HG02763 (cell line): Measurements from ENCODE around the gene RPS14.
A peak's percentile ranks its signal among the peaks of the same experiment; 100 is the strongest.
"Not testable (repeated sequence)": the region's sequence is repeated elsewhere in the genome, so short reads cannot be mapped to it uniquely, and the experiment has no call there.

Experiments
- ATAC-seq: cut with Tn5 transposase; IDR thresholded peaks from one replicate; pipeline ENCODE4 v1.9.1; 2021; ENCODE audit warnings: mild to moderate bottlenecking, moderate library complexity; ENCODE audit not compliant: unreplicated experiment

RPS14 gene

DNA sequence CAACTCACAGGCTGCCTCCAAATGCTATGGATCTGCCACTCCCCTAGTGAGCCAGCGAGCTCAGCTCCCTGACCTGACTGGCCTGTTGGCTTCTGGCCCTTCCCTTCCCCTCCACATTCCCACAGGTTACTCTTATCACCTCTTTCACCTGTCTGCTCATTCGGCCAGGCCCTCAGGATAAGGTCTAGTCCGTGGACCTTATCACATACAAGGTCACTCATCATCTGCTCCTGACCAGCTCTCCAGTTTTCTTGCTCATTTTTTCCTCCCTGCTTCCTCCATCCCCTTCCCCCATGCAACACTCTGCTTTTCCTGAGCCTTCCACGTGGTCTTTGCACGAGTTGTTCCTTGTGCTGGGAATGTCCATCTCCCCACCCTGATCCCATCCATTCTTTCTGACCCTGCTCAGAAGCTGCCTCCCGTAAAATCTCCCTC, 32.5 kb upstream of the RPS14 start:
- ATAC-seq: no peak

DNA sequence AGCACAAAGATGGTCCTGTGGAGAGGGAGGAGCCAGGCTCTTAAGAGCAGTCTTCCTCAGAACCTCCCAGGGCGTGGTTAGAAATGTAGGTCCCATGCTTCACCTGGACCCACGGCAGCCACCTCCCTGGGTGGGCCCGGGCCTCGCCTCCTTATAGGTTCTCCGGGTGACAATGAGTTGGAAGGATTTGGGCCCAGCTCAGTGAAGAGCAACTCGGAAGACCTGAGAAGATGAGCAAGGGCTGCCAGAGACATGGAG, 32.1 kb upstream of the RPS14 start:
- ATAC-seq: no peak

- no peak for ATAC-seq
These were observed 29.9 kb upstream of the RPS14 start for GRCh38 chr5:150479416-150479815.

GRCh38 chr5:150476568-150476967, 27.0 kb upstream of the RPS14 start:
- ATAC-seq: not testable (repeated sequence)

DNA sequence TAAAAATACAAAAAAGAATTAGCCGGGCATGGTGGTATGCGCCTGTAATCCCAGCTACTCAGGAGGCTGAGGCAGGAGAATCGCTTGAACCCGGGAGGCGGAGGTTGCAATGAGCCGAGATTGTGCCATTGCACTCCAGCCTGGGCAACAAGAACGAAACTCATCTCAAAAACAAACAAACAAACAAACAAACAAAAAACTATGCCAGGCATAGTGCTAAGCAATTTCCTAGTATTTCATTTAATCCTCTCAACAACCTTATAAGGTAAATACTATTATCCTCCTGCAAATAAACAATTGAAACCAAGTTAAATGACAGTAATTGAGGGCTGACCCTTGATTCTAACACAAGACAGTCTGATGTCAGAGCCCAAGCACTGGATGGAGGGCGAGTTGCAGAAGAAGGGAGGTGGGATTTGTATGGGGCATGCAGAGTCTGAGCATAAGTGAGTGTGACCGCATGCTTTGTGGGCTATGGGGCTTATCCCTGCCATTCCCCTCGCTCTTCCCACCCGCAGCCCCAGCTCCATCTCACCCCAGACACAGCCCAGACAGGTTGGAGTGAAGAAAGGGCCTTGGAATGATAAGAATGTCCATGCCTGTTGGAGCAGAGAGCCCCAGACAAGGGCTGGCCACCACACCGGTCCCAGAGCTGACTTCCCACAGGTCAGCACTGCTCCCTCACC, 24.3 kb upstream of the RPS14 start:
- ATAC-seq: no peak

DNA sequence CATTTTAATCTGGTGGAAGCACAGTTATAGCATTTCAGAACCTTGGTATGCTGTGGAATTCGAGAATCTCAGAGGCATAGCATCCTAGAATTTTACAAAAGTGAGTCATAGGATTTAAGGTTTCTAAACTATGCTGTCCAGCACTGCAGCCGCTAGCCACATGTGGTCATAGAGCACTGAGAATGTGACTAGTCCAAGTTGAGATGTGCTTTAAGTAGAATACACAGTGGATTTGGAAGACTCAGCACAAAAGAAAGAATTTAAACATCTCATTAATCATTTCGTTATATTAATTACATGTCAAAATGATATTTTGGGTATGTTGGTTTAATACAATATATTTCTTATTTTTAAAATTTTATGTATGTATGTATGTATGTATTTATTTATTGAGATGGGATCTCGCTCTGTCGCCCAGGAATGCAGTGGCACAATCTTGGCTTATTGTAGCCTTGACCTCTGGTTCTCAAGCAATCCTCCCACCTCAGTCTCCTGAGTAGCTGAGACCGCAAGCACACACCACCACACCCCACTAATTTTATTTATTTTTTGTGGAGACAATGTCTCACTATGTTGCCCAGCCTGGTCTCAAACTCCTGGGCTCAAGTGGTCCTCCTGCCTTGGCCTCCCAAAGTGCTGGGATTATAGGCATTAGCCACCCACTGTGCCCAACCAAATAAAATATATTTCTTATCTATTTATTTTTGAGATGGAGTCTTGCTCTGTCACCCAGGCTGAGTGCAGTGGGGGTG, 20.4 kb upstream of the RPS14 start:
- no peak for ATAC-seq

DNA sequence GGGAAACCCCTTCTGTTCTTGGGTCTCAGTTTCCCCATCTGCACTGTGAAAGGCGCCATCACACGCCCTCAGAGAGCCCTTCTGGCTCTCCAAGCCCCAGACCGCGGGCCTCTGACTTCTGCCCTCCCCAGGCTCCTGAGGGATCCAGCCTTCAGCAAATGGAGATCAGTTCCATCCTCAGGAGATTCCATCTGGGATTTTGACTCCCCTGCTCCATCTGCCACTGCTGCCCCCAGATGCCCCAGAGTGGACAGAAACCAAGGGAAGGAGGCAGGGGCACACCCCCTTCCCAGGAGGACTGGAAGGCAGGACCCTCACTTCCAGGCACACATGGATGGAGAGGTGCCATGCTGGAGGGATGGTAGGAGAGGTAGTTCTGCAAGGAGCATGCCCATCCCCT, 18.7 kb upstream of the RPS14 start:
- ATAC-seq: no peak

DNA sequence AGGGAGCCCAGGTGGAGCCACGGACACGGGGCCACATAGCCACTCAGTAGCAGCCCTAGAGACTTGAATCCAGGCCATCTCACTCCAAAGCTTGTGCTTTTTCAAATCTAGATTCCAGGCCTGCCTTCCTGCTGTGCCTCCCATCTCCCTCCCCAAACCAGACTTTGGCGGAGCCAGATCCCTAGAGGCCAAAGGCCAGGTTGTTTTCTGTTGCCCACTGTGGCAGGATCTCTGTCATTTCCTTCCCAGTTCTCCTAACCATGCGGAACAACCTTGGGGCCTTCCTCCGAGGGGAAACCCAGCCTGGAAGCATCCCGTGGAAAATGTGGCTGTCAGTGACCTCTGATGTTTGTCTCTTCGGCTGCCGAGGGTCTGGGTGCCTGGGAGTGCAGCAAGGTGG, 16.4 kb upstream of the RPS14 start:
- no peak for ATAC-seq

DNA sequence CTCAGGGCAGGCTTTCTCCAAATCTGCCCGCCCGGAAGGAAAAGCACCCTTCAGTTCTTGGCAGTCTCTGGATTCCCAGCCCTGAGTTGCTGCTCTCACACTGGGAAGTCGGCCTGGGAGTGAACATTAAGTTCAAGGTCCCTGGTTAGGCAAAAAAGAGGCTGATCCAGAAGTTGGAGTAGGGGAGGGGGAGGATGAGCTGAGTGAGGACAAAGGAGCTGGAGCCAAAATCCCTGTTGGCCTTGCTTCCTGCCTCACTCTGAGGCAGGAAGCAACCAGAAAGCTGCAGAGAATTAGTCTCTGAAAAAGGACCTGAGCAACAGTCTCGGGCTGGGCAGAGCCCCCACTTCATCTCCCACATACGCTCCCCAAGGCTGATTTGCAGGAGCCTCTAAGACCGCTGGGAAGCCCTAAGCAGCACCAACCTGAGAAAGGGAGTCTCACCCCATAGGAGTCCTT, 15.0 kb upstream of the RPS14 start:
- ATAC-seq: no peak

- ATAC-seq: peak; percentile 72
These were observed 11.7 kb upstream of the RPS14 start for GRCh38 chr5:150461231-150461630.

- no peak for ATAC-seq
These were observed 11.2 kb upstream of the RPS14 start for GRCh38 chr5:150460781-150461180.

DNA sequence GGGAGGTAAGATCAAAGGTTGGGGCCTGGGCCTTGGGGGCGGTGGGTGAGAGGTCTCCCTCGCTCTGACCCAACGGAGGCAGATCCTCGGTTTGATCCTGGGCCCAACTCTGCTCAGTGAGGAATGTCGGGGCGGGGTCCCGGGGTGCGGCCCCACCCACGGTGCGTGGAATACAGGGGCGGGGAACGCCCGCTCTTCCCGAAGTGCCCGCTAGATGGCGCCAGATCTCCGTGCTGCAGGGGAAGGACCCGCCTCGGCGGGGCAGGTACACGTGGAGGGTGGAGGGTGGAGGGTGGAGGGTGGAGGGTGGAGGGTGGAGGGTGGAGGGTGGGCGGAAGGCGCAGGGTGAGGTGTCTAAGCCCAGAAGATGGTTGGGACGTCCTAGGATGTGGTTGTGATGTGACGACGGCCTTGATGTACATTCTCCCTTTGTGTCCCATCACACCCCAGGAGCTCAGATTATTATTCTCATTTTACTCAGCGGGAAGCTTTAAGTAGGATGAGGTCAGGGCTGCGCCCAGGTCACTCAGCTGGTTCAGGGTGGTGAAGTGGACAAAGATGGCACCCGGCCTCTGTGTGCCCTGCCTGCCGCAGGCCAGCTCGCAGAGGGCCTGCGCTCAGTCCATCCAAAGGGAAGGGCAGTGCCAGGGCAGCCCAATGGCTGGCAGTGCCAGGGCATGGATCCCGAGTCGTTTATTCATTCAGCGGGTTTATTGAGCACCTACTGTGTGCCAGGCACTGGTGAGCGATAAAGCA, 9.4 kb upstream of the RPS14 start:
- peak; percentile 75 for ATAC-seq

DNA sequence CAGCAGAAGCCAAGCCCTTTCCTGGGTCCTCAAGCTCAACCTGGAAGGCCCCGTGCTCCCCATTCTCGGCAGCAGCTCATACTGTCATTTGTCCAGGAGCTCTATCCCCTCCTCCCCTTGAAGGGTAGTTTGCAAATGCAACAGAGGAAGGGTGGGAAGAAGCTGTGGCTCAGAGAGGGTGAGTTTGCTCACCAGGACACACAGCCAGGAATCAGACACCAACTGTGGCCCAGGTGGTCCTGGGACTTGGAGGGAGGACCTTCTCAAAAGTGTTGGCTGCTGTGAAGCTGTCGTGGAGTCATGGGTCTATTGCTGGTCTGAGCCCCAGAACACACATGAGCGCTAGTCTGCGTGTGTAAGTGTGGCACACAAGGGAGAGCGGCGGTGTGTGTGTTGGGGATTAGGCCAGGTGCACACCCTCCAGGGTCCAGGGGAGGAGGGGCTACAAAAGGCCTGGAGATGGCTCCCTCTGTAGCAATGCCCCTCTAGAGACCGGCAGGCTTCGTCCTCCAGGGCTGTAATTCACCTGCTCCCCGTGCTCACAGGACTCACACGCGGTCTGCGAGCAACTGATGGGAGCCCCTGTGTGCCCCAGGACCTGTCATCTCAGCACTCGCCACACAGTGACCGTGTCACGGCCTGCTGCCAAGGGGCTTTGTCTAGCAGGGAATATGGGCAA, 8.2 kb upstream of the RPS14 start:
- no peak for ATAC-seq

DNA sequence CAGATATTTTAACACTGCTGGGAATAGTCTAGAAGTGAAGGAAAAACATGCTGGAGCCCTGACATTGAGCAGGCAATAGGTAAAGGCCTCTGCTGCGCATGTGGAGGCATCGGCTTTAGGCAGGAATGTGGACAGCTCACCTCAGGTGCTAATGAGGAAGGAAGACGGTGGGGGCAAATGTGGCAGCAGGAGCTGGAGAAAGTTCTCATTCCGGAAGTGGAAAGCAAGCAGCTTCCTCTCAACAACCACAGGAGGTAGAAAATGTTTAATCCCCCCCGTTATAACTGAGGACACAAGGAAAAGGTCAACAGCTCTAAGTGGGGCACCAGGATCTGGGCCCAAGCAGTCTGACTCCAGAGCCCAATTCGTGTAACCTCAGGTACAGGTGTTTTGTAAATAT, 7.6 kb upstream of the RPS14 start:
- no peak for ATAC-seq

- ATAC-seq: no peak
These were observed 5.1 kb upstream of the RPS14 start for GRCh38 chr5:150454492-150455229.

DNA sequence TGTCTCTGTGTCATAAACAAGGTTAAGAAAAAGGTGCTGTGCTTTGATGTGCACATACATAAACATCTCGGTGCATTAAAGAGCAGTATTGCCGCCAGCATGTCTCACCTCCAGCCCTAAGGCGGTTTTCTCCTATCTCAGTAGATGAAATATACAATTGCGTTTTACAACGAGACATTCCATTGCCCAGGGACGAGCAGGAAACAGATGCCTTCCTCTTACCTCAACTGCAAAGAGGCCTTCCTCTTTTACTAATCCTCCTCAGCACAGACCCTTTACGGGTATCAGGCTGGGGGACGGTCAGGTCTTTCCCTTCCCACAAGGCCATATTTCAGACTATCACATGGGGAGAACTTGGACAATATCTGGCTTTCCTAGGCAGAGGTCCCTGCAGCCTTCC, 4.5 kb upstream of the RPS14 start:
- not testable (repeated sequence) for ATAC-seq

DNA sequence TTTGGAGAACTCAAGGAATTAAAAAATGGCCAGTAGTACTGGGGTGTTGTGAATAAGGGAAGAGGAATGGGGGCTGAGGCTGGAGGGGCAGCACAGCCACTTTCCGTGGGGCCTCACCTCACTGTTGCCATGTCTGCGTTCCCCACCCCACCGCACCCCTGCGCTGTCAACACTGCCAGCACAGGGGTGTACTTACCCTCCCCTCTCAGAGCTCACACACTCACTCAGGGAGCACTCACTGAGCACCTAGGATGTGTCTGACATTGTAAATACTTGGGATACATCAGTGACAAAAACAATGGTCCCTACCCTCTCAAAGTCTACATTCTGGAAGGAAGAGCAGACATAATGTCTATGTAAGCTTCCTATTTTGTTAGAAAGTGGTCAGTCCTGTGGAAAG, 3.4 kb upstream of the RPS14 start:
- no peak for ATAC-seq

DNA sequence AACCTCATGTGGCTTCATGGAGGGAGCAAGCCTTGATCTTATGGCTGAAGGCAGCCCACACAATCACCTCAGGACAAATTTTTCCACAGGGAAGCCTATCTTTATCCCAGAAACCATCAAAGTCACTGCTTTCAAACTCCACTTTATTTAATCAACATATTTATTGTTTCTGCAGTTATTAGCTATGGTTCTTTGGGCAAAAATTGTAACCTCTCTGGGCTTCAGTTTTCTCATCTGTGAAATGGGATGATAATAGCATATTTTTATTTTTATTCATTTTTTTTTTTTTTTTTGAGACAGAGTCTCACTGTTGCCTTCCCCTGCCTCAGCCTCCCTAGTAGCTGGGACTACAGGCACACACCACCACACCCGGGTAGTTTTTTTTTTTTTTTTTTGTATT, 2.1 kb upstream of the RPS14 start:
- ATAC-seq: no peak

- peak; percentile 13 for ATAC-seq
These were observed 505 bp downstream of the RPS14 start for GRCh38 chr5:150448952-150449516.

GRCh38 chr5:150448334-150448733, 1.2 kb downstream of the RPS14 start:
- ATAC-seq: no peak
